K562 (cell line): ENCODE data around the gene ABHD5. TPM values are rescaled to one million over a fixed set of nuclear protein-coding genes. Genes with fewer than 3 reads are reported as not detected.
A peak's percentile ranks its signal among the peaks of the same experiment; 100 is the strongest.

Experiments
- AFF1 ChIP-seq, 2 experiments: fragments of 450-650 bp; IDR thresholded peaks; 2 replicates each; pipeline ENCODE4 v1.6.1; 2018; ENCODE audit warnings: mild to moderate bottlenecking in 2 of 2, low read depth in 1 of 2; ENCODE audit not compliant: partially characterized antibody in 2 of 2
- C11orf30 ChIP-seq: fragments of 450-650 bp; IDR thresholded peaks from 2 replicates; pipeline ENCODE4 v1.6.1; 2016; ENCODE audit warnings: low read depth, mild to moderate bottlenecking
- CBX2 ChIP-seq: fragments of 200-600 bp; sonication (generic); IDR thresholded peaks from one replicate; pipeline ENCODE4 v1.6.1; 2012; ENCODE audit warnings: mild to moderate bottlenecking, low read length, inconsistent platforms; ENCODE audit not compliant: insufficient read depth, poor library complexity, severe bottlenecking
- E2F1 ChIP-seq: sonication (generic); formaldehyde crosslinking; IDR thresholded peaks from 2 replicates; pipeline ENCODE4 v1.8.1; 2023; ENCODE audit warnings: mild to moderate bottlenecking, missing genetic modification reagents, moderate library complexity
- HOXB6 ChIP-seq: fragments of 250-450 bp; sonication (Bioruptor Pico); IDR thresholded peaks from 2 replicates; pipeline ENCODE4 v1.5.1; 2022; ENCODE audit warnings: mild to moderate bottlenecking, borderline replicate concordance
- IRF2 ChIP-seq: sonication (generic); formaldehyde crosslinking; IDR thresholded peaks from 2 replicates; pipeline ENCODE4 v1.8.1; 2022; ENCODE audit warnings: mild to moderate bottlenecking, missing genetic modification reagents
- POLR2A ChIP-seq: fragments of 450-650 bp; conservative IDR thresholded peaks from 2 replicates; pipeline ENCODE4 v1.6.1; 2016
- POU5F1 ChIP-seq: fragments of 150-350 bp; IDR thresholded peaks from 2 replicates; pipeline ENCODE4 v1.6.1; 2014; ENCODE audit warnings: borderline replicate concordance, low read length, low read depth, mild to moderate bottlenecking; ENCODE audit not compliant: partially characterized antibody
- PRPF4 ChIP-seq: fragments of 200-400 bp; formaldehyde crosslinking; IDR thresholded peaks from one replicate; pipeline ENCODE4 v1.6.1; 2017; ENCODE audit warnings: low read length, low read depth, mild to moderate bottlenecking; ENCODE audit not compliant: insufficient read depth, poor library complexity, severe bottlenecking
- RAD21 ChIP-seq, 2 experiments: fragments of 250-450 bp in 1 of 2; fragments of 450-650 bp in 1 of 2; sonication (Bioruptor Pico) in 1 of 2; formaldehyde crosslinking in 1 of 2; IDR thresholded peaks in 1 of 2; conservative IDR thresholded peaks in 1 of 2; 2 replicates each; pipeline versions ENCODE4 v1.4.0 to v1.8.0; 2020 to 2022; ENCODE audit warnings: mild to moderate bottlenecking in 2 of 2, moderate library complexity in 1 of 2
- RBM25 ChIP-seq: fragments of 200-400 bp; formaldehyde crosslinking; IDR thresholded peaks from 2 replicates; pipeline ENCODE4 v1.6.1; 2018; ENCODE audit warnings: low read length, low read depth, moderate library complexity; ENCODE audit not compliant: severe bottlenecking
- RNF2 ChIP-seq: sonication (generic); IDR thresholded peaks from 2 replicates; pipeline ENCODE4 v1.6.1; 2016
- TCF7 ChIP-seq: sonication (generic); IDR thresholded peaks from 2 replicates; pipeline ENCODE4 v1.6.1; 2016; ENCODE audit warnings: antibody characterized with exemption, borderline replicate concordance
- TEAD2 ChIP-seq: fragments of 450-650 bp; IDR thresholded peaks from 2 replicates; pipeline ENCODE4 v1.6.1; 2016; ENCODE audit warnings: missing genetic modification characterization, control low read depth, missing compliant biosample characterization
- VEZF1 ChIP-seq: fragments of 200-800 bp; sonication (Bioruptor generic); IDR thresholded peaks from 2 replicates; pipeline ENCODE4 v1.6.1; 2017; ENCODE audit warnings: missing genetic modification characterization, missing compliant biosample characterization
- ZBTB43 ChIP-seq: sonication (generic); formaldehyde crosslinking; IDR thresholded peaks from 2 replicates; pipeline ENCODE4 v1.8.0; 2023; ENCODE audit warnings: mild to moderate bottlenecking, missing genetic modification reagents
- ZNF140 ChIP-seq: fragments of 250-450 bp; sonication (Bioruptor Pico); IDR thresholded peaks from 2 replicates; pipeline ENCODE4 v1.8.0; 2021; ENCODE audit warnings: moderate library complexity, mild to moderate bottlenecking, inconsistent platforms
- ZNF699 ChIP-seq: fragments of 250-450 bp; sonication (Bioruptor Pico); IDR thresholded peaks from 2 replicates; pipeline ENCODE4 v1.8.0; 2021; ENCODE audit warnings: mild to moderate bottlenecking, moderate library complexity; ENCODE audit not compliant: insufficient replicate concordance
- polyA plus RNA-seq, 8 experiments: library from polyadenylated mRNA; depleted of rRNA in 4 of 8; stranded (reverse) in 5 of 8; unstranded in 3 of 8; fragments of >200 nt; fragmentation: Nextera tagmentation in 2 of 8; fragmentation: Illumina TruSeq in 1 of 8; extraction: Ambion mirVana in 2 of 8; extraction: Trizol in 1 of 8; gene quantifications; 2 replicates each; pipeline versions ENCODE4 v1.2.1 to v1.2.3, GENCODE V29; 2011 to 2014; ENCODE audit warnings: inconsistent platforms in 1 of 8, missing spikeins in 1 of 8
- total RNA-seq, 7 experiments: library from RNA; depleted of rRNA in 6 of 7; stranded (reverse); fragments of >200 nt in 6 of 7; fragmentation: Illumina TruSeq in 2 of 7; extraction: Trizol in 2 of 7; gene quantifications; 2 replicates each; pipeline versions ENCODE4 v1.2.1 to v1.2.3, GENCODE V29; 2011 to 2021; ENCODE audit warnings: low replicate concordance in 1 of 7

Gene ABHD5
- total and polyA plus RNA-seq, 9 of the 15 experiments (the other 6 are each of a cell fraction or from before 2014, with no cell fraction given), result 27.8 to 61.7 (median 39.9) TPM

- TF ChIP-seq RBM25 (no peak), PRPF4 (no peak), POU5F1 (no peak), POLR2A (0 out of 2 replicates have a peak, but pooled peaks have one; percentile 39), AFF1 (IDR thresholded peaks at IDR 0.05; ENCODE audit: low read depth in 1 of 2, partially characterized antibody in 2 of 2) (peak in 1 of 2 experiments; percentile 17), VEZF1 (CRISPR knock-in tag) (no peak), RNF2 (no peak), HOXB6 (CRISPR knock-in tag) (no peak), IRF2 (no peak), ZNF140 (CRISPR knock-in tag) (no peak), CBX2 (no peak), ZBTB43 (CRISPR knock-in tag) (no peak), TCF7 (no peak), E2F1 (no peak), RAD21 (CRISPR knock-in tag; conservative IDR thresholded peaks at IDR 0.05 in 1 of 2, IDR thresholded peaks at IDR 0.05 in 1 of 2) (no peak), ZNF699 (no peak), TEAD2 (tag) (peak; percentile 69; the same call in 1 of the 2 replicates), C11orf30 (no peak)
Measured at GRCh38 chr3:43769885-43770425, 79.2 kb downstream of the ABHD5 start (continued).
